Mucosa of gallbladder (tissue), 1 donor: ENCODE results near the gene SGF29. TPM values are rescaled to one million over a fixed set of nuclear protein-coding genes. Genes with fewer than 3 reads are reported as not detected.
"Not testable (repeated sequence)": the region's sequence is repeated elsewhere in the genome, so short reads cannot be mapped to it uniquely, and the experiment has no call there.

ENCODE experiments used
- DNase-seq: peaks from one replicate; pipeline ENCODE4 v3.0.0-alpha.2; 2020; ENCODE audit warnings: low spot score
- total RNA-seq: library from RNA; stranded (reverse); gene quantifications from one replicate; pipeline ENCODE4 v1.2.1, GENCODE V29; 2021
- donor health status: DM: no; HTN: no; CAD: no.

The SGF29 gene
- total RNA-seq, 1 donor from 2014 or later: 18.8 TPM

GRCh38 chr16:28532940-28533647 lies 20.6 kb upstream of the SGF29 start:
- no peak for DNase-seq

DNA sequence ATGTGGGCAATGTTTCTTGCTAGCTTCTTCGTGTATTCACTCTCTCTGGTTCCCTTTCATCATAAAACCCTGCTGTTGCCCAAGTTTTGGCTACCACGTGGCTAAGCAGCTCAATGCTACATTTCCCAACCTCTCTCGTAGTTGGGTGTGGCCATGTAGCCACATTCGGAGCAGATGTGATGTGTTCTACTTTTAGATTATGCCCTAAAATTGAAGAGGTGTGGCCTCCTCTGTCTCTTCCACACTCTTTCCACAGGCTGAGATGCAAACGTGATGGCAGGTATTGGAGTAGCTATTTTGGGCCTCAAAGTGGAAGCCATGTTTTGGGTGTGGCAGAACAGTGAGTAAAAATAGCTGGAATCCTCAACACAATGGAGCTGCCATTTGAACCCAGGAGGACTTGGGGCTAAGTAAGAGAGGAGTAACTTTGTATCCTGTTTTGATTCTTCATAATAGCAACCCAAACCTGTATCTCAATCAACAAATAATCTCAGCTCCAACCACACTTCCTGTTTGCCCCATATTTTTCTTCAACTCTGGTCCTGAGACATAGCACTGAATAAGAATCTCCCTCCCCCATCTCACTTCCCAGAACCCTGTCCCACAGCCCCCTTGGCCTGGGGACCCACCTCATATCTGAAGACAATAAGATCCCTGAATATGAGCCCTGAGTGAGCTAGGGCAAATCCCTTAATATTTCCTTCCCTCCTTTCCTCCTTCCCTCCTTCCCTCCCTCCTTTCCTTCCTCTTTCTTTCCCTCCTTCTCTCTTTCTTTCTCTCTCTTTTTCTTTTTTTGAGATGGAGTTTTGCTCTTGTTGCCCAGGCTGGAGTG lies 19.0 kb upstream of the SGF29 start:
- DNase-seq: no peak

GRCh38 chr16:28537076-28537475 lies 16.6 kb upstream of the SGF29 start:
- DNase-seq: no peak

DNA sequence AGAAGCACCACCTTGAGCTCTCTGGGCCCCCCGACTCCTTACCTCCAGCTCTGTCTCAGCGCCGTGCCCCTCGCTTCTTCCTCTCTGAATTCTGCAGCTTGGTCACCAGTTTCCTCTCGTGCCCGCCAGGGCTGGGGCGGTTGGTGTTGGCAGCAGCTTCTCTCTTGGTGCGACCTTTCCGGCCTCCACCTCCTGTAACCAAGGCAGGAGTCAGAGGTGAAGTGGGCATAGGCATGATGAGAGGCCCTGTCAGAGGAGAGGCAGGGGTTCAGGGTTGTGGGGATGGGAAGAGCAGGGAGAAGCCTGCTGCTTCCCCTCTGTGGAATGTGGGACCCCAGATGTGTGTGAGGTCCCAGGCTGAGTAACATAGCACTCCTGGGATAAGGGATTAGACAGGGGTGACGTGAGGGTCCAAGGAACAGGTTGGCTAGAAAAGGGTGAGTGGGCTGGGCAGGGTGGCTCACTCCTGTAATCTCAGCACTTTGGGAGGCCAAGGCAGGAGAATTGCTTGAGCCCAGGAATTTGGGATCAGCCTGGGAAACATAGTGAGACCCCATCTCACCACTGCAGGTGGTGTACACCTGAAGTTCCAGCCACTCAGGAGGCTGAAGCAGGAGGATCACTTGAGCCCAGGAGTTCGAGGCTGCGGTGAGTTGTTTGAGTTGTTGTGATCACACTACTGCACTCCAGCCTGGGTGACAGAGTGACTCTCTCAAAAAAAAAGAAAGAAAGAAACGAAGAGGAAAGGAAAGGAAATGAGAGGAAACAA lies 15.6 kb upstream of the SGF29 start:
- DNase-seq: no peak

GRCh38 chr16:28538733-28539596 lies 14.8 kb upstream of the SGF29 start, which contains the start of gene NUPR1:
TSS of gene NUPR1 (minus strand) at chr16:28538974. CDS start at chr16:28538907, 67 bp downstream.
- peak; percentile 90 for DNase-seq

DNA sequence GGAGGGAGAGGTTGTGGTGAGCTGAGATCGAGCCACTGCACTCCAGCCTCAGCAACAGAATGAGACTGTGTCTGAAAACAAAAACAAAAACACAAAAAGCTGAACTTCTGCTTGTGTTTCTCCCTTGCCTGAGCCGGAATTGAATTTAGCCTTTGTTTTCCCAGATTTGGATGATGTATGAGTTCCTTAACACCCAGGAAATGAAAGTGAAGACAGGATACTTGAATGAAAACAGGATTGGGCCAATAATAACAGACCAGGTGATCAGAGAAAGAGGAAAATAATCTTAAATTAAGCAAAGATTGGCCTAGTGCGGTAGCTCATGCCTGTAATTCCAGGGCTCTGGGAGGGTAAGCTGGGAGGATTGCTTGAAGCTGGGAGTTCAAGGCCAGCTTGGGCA lies 13.4 kb upstream of the SGF29 start:
- no peak for DNase-seq

DNA sequence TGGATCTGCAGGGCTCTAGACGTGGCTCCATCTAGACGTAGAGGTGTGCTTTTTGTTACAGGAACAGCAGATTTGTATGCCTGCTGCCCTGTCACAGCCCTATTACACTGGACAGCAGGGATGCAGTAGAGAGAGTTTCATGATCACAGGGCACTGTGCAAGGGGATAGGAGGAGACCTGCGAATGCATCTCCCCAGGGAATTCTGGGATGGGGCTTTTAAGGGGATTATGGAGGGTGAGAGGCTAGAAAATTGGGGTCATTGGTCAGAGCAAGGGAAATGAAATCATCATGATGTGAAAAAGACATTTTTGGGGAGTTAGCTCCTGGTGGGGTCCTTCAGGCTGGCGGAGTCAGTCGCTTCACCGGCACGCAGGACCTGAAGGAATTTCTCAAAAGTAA lies 11.1 kb upstream of the SGF29 start:
- DNase-seq: no peak

GRCh38 chr16:28543072-28543471 lies 10.6 kb upstream of the SGF29 start:
- peak; percentile 48 for DNase-seq

- no peak for DNase-seq
Measured at GRCh38 chr16:28544998-28545397, 8.7 kb upstream of the SGF29 start.

DNA sequence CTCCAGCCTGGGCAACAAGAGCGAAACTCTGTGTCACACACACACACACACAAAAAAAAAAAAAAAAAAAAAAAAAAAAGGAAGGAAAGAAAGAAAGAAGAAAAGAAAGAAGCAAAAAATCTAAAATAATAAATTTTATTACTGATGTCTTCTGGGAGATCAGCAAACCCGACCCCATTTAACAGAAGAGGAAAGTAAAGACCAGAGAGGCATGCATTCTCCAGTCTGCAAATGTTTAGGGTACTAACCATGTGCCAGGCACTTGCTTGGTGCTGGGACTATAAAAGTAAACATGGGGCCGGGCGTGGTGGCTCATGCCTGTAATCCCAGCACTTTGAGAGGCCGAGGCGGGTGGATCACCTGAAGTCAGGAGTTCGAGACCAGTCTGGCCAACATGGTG lies 7.8 kb upstream of the SGF29 start:
- DNase-seq: not testable (repeated sequence)

DNA sequence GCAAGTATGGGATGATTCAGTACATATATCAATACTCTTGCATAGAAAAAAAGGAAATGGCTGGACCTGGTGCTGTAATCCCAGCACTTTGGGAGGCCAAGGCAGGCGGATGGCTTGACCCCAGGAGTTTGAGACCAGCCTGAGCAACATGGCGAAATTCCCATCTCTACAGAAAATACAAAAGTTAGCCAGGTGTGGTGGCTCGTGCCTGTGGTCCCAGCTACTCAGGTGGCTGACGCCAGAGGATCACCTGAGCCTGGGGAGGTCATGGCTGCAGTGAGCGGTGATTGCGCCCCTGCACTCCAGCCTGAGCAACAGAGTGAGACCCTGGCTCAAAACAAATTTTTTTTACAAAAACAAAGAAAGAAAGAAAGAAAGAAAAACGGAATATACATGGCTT lies 7.1 kb upstream of the SGF29 start:
- DNase-seq: no peak

- no peak for DNase-seq
Measured at GRCh38 chr16:28548306-28548802, 5.4 kb upstream of the SGF29 start.

DNA sequence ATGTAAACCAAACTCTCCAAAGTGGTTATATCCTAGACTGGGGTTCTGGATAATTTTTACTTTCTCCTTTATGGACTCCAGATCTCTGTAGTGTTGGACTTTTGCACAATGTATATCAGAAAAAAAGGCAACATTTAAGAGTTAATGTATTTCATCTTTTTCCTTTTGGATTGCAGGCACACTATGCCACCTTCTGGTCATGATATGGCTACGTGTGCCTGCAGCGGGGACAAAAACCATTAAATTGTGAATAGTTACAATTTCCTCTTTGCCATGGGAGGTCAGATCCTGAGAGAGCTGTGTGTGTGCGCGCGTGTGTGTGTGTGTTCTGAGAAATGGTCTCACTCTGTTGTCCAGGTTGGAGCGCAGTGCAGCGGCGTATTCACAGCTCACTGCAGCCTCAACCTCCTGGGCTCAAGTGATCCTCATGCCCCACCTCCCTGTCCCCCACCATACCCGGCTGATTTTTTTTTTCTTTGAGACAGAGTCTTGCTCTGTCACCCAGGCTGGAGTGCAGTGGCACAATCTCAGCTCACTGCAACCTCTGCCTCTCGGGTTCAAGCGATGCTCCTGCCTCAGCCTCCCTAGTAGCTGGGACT lies 4.3 kb upstream of the SGF29 start:
- no peak for DNase-seq

- DNase-seq: no peak
Measured at GRCh38 chr16:28554634-28555423, 1.1 kb downstream of the SGF29 start.

- no peak for DNase-seq
Measured at GRCh38 chr16:28555561-28555960, 1.8 kb downstream of the SGF29 start.

GRCh38 chr16:28556914-28557320 lies 3.2 kb downstream of the SGF29 start:
- no peak for DNase-seq

GRCh38 chr16:28558456-28558855 lies 4.7 kb downstream of the SGF29 start:
- no peak for DNase-seq

DNA sequence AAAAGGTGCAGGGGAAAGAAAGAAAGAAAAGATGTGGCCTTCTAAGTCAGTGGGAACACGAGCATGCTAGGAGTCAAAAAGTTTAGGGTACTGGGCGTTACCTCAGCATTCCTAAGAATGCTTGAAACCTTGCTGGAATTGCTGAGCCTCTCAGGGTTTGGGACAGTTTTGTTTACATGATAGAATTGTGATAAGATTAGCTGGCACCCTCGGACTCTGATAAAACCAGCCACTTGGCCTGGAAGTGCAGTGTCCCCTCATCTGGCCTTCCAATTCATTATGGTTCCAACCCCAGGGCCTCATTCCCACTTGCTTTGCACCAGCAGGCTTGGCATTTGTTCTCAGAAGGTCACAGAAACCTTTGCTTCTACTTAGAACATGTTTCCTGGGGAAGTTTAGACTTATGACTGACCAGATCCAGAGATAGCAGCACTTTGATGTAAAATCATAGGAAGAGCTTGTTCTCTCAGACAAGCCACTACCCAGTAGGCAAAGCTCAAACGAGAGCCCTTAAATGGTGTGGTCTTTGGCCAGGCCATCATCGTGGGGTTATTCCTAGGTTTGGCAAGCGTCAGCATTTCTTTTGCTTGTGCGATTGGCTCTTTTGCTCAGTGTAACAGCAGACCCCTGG lies 8.0 kb downstream of the SGF29 start:
- DNase-seq: no peak

GRCh38 chr16:28562199-28562598 lies 8.5 kb downstream of the SGF29 start:
- DNase-seq: no peak
